Skin epidermis (tissue), 12 donors: ENCODE results near the gene RBFOX1.

Experiments
- H3K27ac ChIP-seq, 21 experiments: fragments of 200-600 bp; sonication (generic) in 11 of 21; one replicate each; pipeline ENCODE4 v1.5.0; 2020; ENCODE audit warnings: mild to moderate bottlenecking in 3 of 21, inconsistent platforms in 2 of 21, moderate library complexity in 2 of 21
- H3K4me3 ChIP-seq, 7 experiments: fragments of 200-600 bp; sonication (generic) in 2 of 7; one replicate each; pipeline ENCODE4 v1.5.0; 2020; ENCODE audit warnings: inconsistent platforms in 2 of 7, mild to moderate bottlenecking in 2 of 7, moderate library complexity in 1 of 7

RBFOX1 gene

GRCh38 chr16:7506363-7506762 is 173.7 kb downstream of the RBFOX1 start:
- Histone ChIP-seq H3K27ac (no peak overlapping the region), H3K4me3 (no peak overlapping the region)

GRCh38 chr16:7508656-7509055 is 176.0 kb downstream of the RBFOX1 start:
- H3K4me3 ChIP-seq: no peak overlapping the region
- H3K27ac ChIP-seq: no peak overlapping the region

- Histone ChIP-seq H3K4me3 (no peak overlapping the region), H3K27ac (no peak overlapping the region)
Observed at GRCh38 chr16:7509963-7510601, 177.4 kb downstream of the RBFOX1 start.

GRCh38 chr16:7511549-7512260 is 179.1 kb downstream of the RBFOX1 start:
- H3K4me3 ChIP-seq: no peak overlapping the region
- no peak overlapping the region for H3K27ac ChIP-seq

- Histone ChIP-seq H3K27ac (no peak overlapping the region), H3K4me3 (no peak overlapping the region)
Observed at GRCh38 chr16:7512503-7512902, 179.9 kb downstream of the RBFOX1 start.

- H3K27ac ChIP-seq: no peak overlapping the region
- no peak overlapping the region for H3K4me3 ChIP-seq
Observed at GRCh38 chr16:7513429-7513828, 180.8 kb downstream of the RBFOX1 start.

GRCh38 chr16:7515543-7515942 is 182.9 kb downstream of the RBFOX1 start:
- Histone ChIP-seq H3K4me3 (no peak overlapping the region), H3K27ac (no peak overlapping the region)

GRCh38 chr16:7517496-7517895 is 184.9 kb downstream of the RBFOX1 start:
- H3K27ac ChIP-seq: no peak overlapping the region
- H3K4me3 ChIP-seq: no peak overlapping the region

GRCh38 chr16:7518158-7518557 is 185.5 kb downstream of the RBFOX1 start:
- Histone ChIP-seq H3K4me3 (no peak overlapping the region), H3K27ac (no peak overlapping the region)

GRCh38 chr16:7521834-7522233 is 189.2 kb downstream of the RBFOX1 start:
- no peak overlapping the region for H3K4me3 ChIP-seq
- no peak overlapping the region for H3K27ac ChIP-seq

GRCh38 chr16:7524419-7524818 is 191.8 kb downstream of the RBFOX1 start:
- no peak overlapping the region for H3K27ac ChIP-seq
- no peak overlapping the region for H3K4me3 ChIP-seq

GRCh38 chr16:7526736-7527135 is 194.1 kb downstream of the RBFOX1 start:
- H3K4me3 ChIP-seq: no peak overlapping the region
- H3K27ac ChIP-seq: no peak overlapping the region

GRCh38 chr16:7532534-7532933 is 199.9 kb downstream of the RBFOX1 start:
- H3K27ac ChIP-seq: no peak overlapping the region
- H3K4me3 ChIP-seq: no peak overlapping the region

- Histone ChIP-seq H3K27ac (no peak overlapping the region), H3K4me3 (no peak overlapping the region)
Observed at GRCh38 chr16:7534749-7535148, 202.1 kb downstream of the RBFOX1 start.

- no peak overlapping the region for H3K27ac ChIP-seq
- no peak overlapping the region for H3K4me3 ChIP-seq
Observed at GRCh38 chr16:7541026-7541425, 208.4 kb downstream of the RBFOX1 start.

- Histone ChIP-seq H3K4me3 (no peak overlapping the region), H3K27ac (no peak overlapping the region)
Observed at GRCh38 chr16:7545251-7545650, 212.6 kb downstream of the RBFOX1 start.

- Histone ChIP-seq H3K4me3 (no peak overlapping the region), H3K27ac (no peak overlapping the region)
Observed at GRCh38 chr16:7546948-7547347, 214.3 kb downstream of the RBFOX1 start.

GRCh38 chr16:7547736-7548135 is 215.1 kb downstream of the RBFOX1 start:
- Histone ChIP-seq H3K27ac (no peak overlapping the region), H3K4me3 (no peak overlapping the region)

GRCh38 chr16:7548796-7549318 is 216.2 kb downstream of the RBFOX1 start:
- H3K4me3 ChIP-seq: no peak overlapping the region
- H3K27ac ChIP-seq: no peak overlapping the region

- H3K27ac ChIP-seq: no peak overlapping the region
- H3K4me3 ChIP-seq: no peak overlapping the region
Observed at GRCh38 chr16:7550096-7550495, 217.5 kb downstream of the RBFOX1 start.

GRCh38 chr16:7555459-7555858 is 222.8 kb downstream of the RBFOX1 start:
- no peak overlapping the region for H3K4me3 ChIP-seq

More at GRCh38 chr16:7555459-7555858, 222.8 kb downstream of the RBFOX1 start:
- no peak overlapping the region for H3K27ac ChIP-seq
